MM.1S (cell line): Measurements from ENCODE around the gene PDZRN4.
"Not testable (repeated sequence)": the region's sequence is repeated elsewhere in the genome, so short reads cannot be mapped to it uniquely, and the experiment has no call there.

Experiments
- DNase-seq: peaks from one replicate; pipeline ENCODE4 v3.0.0-alpha.2; 2015
- H2AFZ ChIP-seq: fragments of 300-600 bp; sonication (generic); 2 replicates; pipeline ENCODE4 v1.6.0; 2016; ENCODE audit warnings: antibody characterized with exemption, low read length
- H3F3A ChIP-seq: fragments of 300-600 bp; sonication (generic); 2 replicates; pipeline ENCODE4 v1.6.1; 2016; ENCODE audit warnings: mild to moderate bottlenecking, antibody characterized with exemption, low read length, moderate library complexity, mixed read lengths; ENCODE audit not compliant: insufficient read depth
- H3K27ac ChIP-seq: fragments of 300-600 bp; sonication (generic); 2 replicates; pipeline ENCODE4 v1.5.1; 2016; ENCODE audit warnings: mild to moderate bottlenecking, low read length
- H3K27me3 ChIP-seq: fragments of 300-600 bp; sonication (generic); replicated peaks from 2 replicates; pipeline ENCODE4 v1.6.0; 2016; ENCODE audit warnings: low read length; ENCODE audit not compliant: insufficient read depth
- H3K36me3 ChIP-seq: fragments of 300-600 bp; sonication (generic); replicated peaks from 2 replicates; pipeline ENCODE4 v1.6.1; 2016; ENCODE audit warnings: mild to moderate bottlenecking, low read length, mixed read lengths; ENCODE audit not compliant: insufficient read depth
- H3K4me1 ChIP-seq: fragments of 300-600 bp; sonication (generic); 2 replicates; pipeline ENCODE4 v1.6.1; 2016; ENCODE audit warnings: low read length, mixed read lengths
- H3K4me2 ChIP-seq: fragments of 300-600 bp; sonication (generic); 2 replicates; pipeline ENCODE4 v1.6.0; 2016; ENCODE audit warnings: low read depth, low read length
- H3K4me3 ChIP-seq: fragments of 300-600 bp; sonication (generic); 2 replicates; pipeline ENCODE4 v1.5.1; 2016; ENCODE audit warnings: low read length, mixed read lengths
- H3K79me2 ChIP-seq: fragments of 300-600 bp; sonication (generic); 2 replicates; pipeline ENCODE4 v1.6.1; 2016; ENCODE audit warnings: mixed run types, low read length, mixed read lengths
- H3K9ac ChIP-seq: fragments of 300-600 bp; sonication (generic); 2 replicates; pipeline ENCODE4 v1.6.1; 2016; ENCODE audit warnings: low read length, mixed read lengths
- H3K9me2 ChIP-seq: fragments of 300-600 bp; sonication (generic); replicated peaks from 2 replicates; pipeline ENCODE4 v1.6.1; 2016; ENCODE audit warnings: mild to moderate bottlenecking, low read length, mixed read lengths; ENCODE audit not compliant: insufficient read depth
- H3K9me3 ChIP-seq: fragments of 300-600 bp; sonication (generic); replicated peaks from 2 replicates; pipeline ENCODE4 v1.6.1; 2016; ENCODE audit warnings: mild to moderate bottlenecking, low read length, mixed read lengths; ENCODE audit not compliant: insufficient read depth
- H4K20me1 ChIP-seq: fragments of 300-600 bp; sonication (generic); 2 replicates; pipeline ENCODE4 v1.6.1; 2016; ENCODE audit warnings: mild to moderate bottlenecking, low read length, moderate library complexity, mixed read lengths; ENCODE audit not compliant: insufficient read depth
- CTCF ChIP-seq: fragments of 300-600 bp; sonication (generic); IDR thresholded peaks from 2 replicates; pipeline ENCODE4 v1.5.1; 2016; ENCODE audit warnings: antibody characterized with exemption, low read length, mixed read lengths
- EZH2 ChIP-seq: fragments of 300-600 bp; sonication (generic); optimal IDR thresholded peaks from 2 replicates; pipeline ENCODE3; 2017; ENCODE audit warnings: low read depth, mild to moderate bottlenecking, antibody characterized with exemption, low read length, mixed read lengths
- EZH2phosphoT487 ChIP-seq: fragments of 300-600 bp; sonication (generic); IDR thresholded peaks from 2 replicates; pipeline ENCODE4 v1.6.1; 2018; ENCODE audit warnings: antibody characterized with exemption, low read length

PDZRN4 gene

GRCh38 chr12:41537522-41537921, 349.4 kb downstream of the PDZRN4 start:
- no peaks in the 10 kb centered on the region for H3K9me2 ChIP-seq
- no peak overlapping the region for H3K4me3 ChIP-seq
- no peak for DNase-seq
- H3K27me3 ChIP-seq: no peaks in the 10 kb centered on the region
- H2AFZ ChIP-seq: no peak overlapping the region
- no peak overlapping the region for H3K9ac ChIP-seq
- TF ChIP-seq EZH2: no peak
- TF ChIP-seq CTCF: no peak
- TF ChIP-seq EZH2phosphoT487: no peak
- no peaks in the 10 kb centered on the region for H3F3A ChIP-seq
- H3K27ac ChIP-seq: no peak overlapping the region
- H4K20me1 ChIP-seq: no peaks in the 10 kb centered on the region
- no peak overlapping the region for H3K4me2 ChIP-seq
- no peaks in the 10 kb centered on the region for H3K79me2 ChIP-seq
- no peaks in the 10 kb centered on the region for H3K36me3 ChIP-seq
- no peaks in the 10 kb centered on the region for H3K9me3 ChIP-seq
- no peaks in the 10 kb centered on the region; the same call in 1 of the 2 replicates for H3K4me1 ChIP-seq

- Histone ChIP-seq H3F3A (no peaks in the 10 kb centered on the region), H4K20me1 (no peaks in the 10 kb centered on the region), H3K36me3 (no peaks in the 10 kb centered on the region), H2AFZ (no peak overlapping the region), H3K27me3 (no peaks in the 10 kb centered on the region), H3K9me3 (no peaks in the 10 kb centered on the region), H3K4me2 (no peak overlapping the region), H3K27ac (no peak overlapping the region), H3K9me2 (no peaks in the 10 kb centered on the region), H3K9ac (no peak overlapping the region), H3K4me1 (no peaks in the 10 kb centered on the region), H3K4me3 (no peak overlapping the region), H3K79me2 (no peaks in the 10 kb centered on the region)
- TF ChIP-seq CTCF (no peak), EZH2phosphoT487 (no peak), EZH2 (no peak)
- DNase-seq: no peak
These were observed 357.6 kb downstream of the PDZRN4 start for GRCh38 chr12:41545761-41546160.

- not testable (repeated sequence) for H3K79me2 ChIP-seq, H3K4me2 ChIP-seq, DNase-seq, H3K9ac ChIP-seq, H2AFZ ChIP-seq, H3K9me2 ChIP-seq, H3K4me3 ChIP-seq, H3K9me3 ChIP-seq, H3K27ac ChIP-seq, H3K4me1 ChIP-seq, H3K36me3 ChIP-seq, H3F3A ChIP-seq, H3K27me3 ChIP-seq, H4K20me1 ChIP-seq
These were observed 359.0 kb downstream of the PDZRN4 start for GRCh38 chr12:41547071-41547470.

- Histone ChIP-seq H3F3A (no peaks in the 10 kb centered on the region), H4K20me1 (no peaks in the 10 kb centered on the region), H3K9me2 (no peaks in the 10 kb centered on the region), H3K9me3 (no peaks in the 10 kb centered on the region), H2AFZ (no peak overlapping the region), H3K9ac (no peak overlapping the region), H3K36me3 (no peaks in the 10 kb centered on the region), H3K27ac (no peak overlapping the region), H3K4me2 (no peak overlapping the region), H3K4me1 (no peaks in the 10 kb centered on the region), H3K27me3 (no peaks in the 10 kb centered on the region), H3K4me3 (no peak overlapping the region), H3K79me2 (no peaks in the 10 kb centered on the region)
- no peak for DNase-seq
- no peak for TF ChIP-seq EZH2phosphoT487
- TF ChIP-seq EZH2: no peak
- no peak for TF ChIP-seq CTCF
These were observed 360.8 kb downstream of the PDZRN4 start for GRCh38 chr12:41548926-41549325.
